Measurements from ENCODE around the gene TLE5.

DNA sequence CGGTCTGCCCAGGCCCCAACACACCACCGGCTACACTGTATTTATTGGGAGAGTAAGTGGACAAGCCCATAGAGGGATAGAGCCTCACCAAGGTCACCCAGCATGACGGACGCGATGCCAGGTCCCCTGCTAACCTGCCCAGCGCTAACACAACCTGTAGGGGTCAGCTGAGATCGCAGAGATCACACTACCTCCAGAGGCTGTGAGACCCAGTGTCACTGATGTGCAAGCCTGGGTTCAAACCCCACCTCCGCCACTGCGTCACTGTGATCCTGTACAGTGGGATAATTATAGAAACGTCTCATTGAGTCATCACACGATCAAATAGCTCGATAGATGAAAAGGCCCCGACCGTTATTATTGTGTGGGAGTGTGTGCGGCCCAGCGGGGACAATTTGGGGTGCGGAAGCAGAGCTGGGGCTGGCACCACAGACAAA lies 22.6 kb downstream of the TLE5 start:
- TF ChIP-seq JUN (IDR thresholded peaks at IDR 0.05; ENCODE audit: borderline replicate concordance, insufficient read depth, insufficient read length, low read depth), result no peak
- TF ChIP-seq, protein P1, sequence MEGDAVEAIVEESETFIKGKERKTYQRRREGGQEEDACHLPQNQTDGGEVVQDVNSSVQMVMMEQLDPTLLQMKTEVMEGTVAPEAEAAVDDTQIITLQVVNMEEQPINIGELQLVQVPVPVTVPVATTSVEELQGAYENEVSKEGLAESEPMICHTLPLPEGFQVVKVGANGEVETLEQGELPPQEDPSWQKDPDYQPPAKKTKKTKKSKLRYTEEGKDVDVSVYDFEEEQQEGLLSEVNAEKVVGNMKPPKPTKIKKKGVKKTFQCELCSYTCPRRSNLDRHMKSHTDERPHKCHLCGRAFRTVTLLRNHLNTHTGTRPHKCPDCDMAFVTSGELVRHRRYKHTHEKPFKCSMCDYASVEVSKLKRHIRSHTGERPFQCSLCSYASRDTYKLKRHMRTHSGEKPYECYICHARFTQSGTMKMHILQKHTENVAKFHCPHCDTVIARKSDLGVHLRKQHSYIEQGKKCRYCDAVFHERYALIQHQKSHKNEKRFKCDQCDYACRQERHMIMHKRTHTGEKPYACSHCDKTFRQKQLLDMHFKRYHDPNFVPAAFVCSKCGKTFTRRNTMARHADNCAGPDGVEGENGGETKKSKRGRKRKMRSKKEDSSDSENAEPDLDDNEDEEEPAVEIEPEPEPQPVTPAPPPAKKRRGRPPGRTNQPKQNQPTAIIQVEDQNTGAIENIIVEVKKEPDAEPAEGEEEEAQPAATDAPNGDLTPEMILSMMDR (IDR thresholded peaks at IDR 0.05; ENCODE audit: extremely low read depth in 1 of 2, insufficient read depth in 1 of 2, low read depth in 1 of 2, low read length in 2 of 2), result no peak
- no peak for TF ChIP-seq MAX (IDR thresholded peaks at IDR 0.05; ENCODE audit: insufficient read depth, insufficient read length)
- TF ChIP-seq POLR2A (IDR thresholded peaks at IDR 0.05; ENCODE audit: low read depth, low read length), result no peak

Data from endothelial cell of umbilical vein (primary cell).